ENCODE measurements around the gene PARD3B. TPM values are rescaled to one million over a fixed set of nuclear protein-coding genes. Genes with fewer than 3 reads are reported as not detected.

PARD3B gene
- total RNA-seq, 4 donors from 2014 or later: 6.5 to 17.3 (median 12.7) TPM

GRCh38 chr2:205463466-205464025, 918.3 kb downstream of the PARD3B start:
- 76 to 85% methylated on average over 5 of the region's 5 CpGs for WGBS, 2 donors
- intact Hi-C loops (cut with DNase I; ENCODE audit: low total_unique reads): no loop called here
- DNase-seq (ENCODE audit: low spot score in 2 of 2): no peak
- TF ChIP-seq POLR2A (IDR thresholded peaks at IDR 0.05) (no peak), CTCF (IDR thresholded peaks at IDR 0.05) (no peak)
- no peak overlapping the region for H3K4me3 ChIP-seq (ENCODE audit: low read depth, poor library complexity, severe bottlenecking)

GRCh38 chr2:205464681-205465080, 919.4 kb downstream of the PARD3B start:
- WGBS, 2 donors: 93 to 95% methylated on average over 3 of the region's 3 CpGs
- no peak for TF ChIP-seq POLR2A (IDR thresholded peaks at IDR 0.05)
- no peak for TF ChIP-seq CTCF (IDR thresholded peaks at IDR 0.05)
- no peak for DNase-seq (ENCODE audit: low spot score in 2 of 2)
- intact Hi-C loops (cut with DNase I; ENCODE audit: low total_unique reads): no loop called here
- no peak overlapping the region for H3K4me3 ChIP-seq (ENCODE audit: low read depth, poor library complexity, severe bottlenecking)

DNA sequence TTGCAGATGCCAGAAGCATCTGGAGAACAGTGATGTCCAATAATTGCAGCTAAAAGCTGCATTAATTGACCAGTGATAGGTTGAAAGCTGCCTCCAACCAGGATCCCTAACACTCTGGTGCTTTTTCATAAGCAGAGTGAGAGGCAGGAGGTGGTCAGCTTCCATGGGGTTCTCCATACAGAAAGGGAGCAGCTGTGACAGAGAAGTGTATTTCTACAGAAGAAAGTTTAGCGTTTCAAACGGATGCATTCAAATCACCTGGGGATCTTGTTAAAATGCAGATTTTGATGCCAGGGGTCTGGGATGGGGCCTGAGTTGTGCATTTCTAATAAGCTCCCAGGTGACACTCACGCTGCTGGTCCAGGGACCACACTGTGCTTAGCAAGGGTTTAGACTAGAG, 920.5 kb downstream of the PARD3B start:
- 84 to 90% methylated on average over 3 of the region's 3 CpGs for WGBS, 2 donors
- no peak for DNase-seq (ENCODE audit: low spot score in 2 of 2)
- no peak overlapping the region for H3K4me3 ChIP-seq (ENCODE audit: low read depth, poor library complexity, severe bottlenecking)
- intact Hi-C loops (cut with DNase I; ENCODE audit: low total_unique reads): no loop called here
- no peak for TF ChIP-seq POLR2A (IDR thresholded peaks at IDR 0.05)
- no peak for TF ChIP-seq CTCF (IDR thresholded peaks at IDR 0.05)

DNA sequence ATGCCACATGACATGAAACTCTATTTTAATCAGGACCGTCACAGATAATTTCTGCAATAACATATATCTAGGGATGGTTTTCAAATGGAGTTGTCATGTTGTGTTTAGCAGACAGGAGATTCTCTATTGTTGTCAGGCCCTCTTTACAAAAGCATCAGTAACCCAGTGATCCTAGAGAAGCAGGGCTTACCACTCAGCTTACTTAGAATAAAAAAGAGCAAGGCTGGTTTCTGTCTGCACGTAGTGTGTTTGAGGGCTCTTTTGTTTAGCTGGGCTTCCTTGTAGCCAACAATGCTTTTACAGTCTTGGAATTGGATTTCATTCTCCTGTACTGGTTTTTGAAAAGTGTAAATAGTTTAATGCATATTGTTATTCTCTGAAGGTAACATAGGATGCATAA, 926.5 kb downstream of the PARD3B start:
- TF ChIP-seq POLR2A (IDR thresholded peaks at IDR 0.05) (no peak), CTCF (IDR thresholded peaks at IDR 0.05) (no peak)
- intact Hi-C loops (cut with DNase I; ENCODE audit: low total_unique reads): loop anchor here (5.0 kb wide), 1 partner anchor 496 kb away; no protein-coding TSS in a partner anchor
- no peak for DNase-seq (ENCODE audit: low spot score in 2 of 2)
- 97% methylated on average over 2 of the region's 2 CpGs for WGBS, 2 donors
- no peak overlapping the region for H3K4me3 ChIP-seq (ENCODE audit: low read depth, poor library complexity, severe bottlenecking)

DNA sequence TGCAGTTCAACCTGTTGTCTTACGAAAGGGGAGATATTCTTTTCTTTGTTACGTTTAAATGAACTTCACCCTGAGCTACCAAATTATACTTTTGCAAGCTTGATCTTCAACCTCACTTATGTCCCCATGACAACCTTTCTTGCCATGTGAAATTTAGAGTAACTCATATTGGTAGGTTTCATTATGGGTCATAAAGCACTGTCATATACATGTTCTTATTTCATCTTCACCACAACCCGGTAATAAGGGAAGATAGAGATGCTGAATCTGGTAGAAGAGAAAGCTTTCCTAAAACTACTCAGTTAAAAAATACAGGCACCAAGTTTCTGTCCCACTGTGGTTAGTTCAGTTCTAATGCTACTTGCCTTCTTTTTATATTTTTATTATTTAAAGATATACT, 928.5 kb downstream of the PARD3B start:
- intact Hi-C loops (cut with DNase I; ENCODE audit: low total_unique reads): loop anchor here (5.0 kb wide), 1 partner anchor 494 kb away; no protein-coding TSS in a partner anchor
- no peak overlapping the region for H3K4me3 ChIP-seq (ENCODE audit: low read depth, poor library complexity, severe bottlenecking)
- TF ChIP-seq CTCF (IDR thresholded peaks at IDR 0.05) (no peak), POLR2A (IDR thresholded peaks at IDR 0.05) (no peak)
- no peak for DNase-seq (ENCODE audit: low spot score in 2 of 2)
- 90 to 93% methylated on average over 3 of the region's 3 CpGs for WGBS, 2 donors

All from lower leg skin (tissue), 4 donors.